Stimulated activated naive CD8-positive, alpha-beta T cell treated with anti-CD3 and anti-CD28 coated beads, Interleukin-15, amount 100 ng/mL, for 72 hours (primary cell): ENCODE measurements around the gene RGS7.
"Not testable (repeated sequence)": the region's sequence is repeated elsewhere in the genome, so short reads cannot be mapped to it uniquely, and the experiment has no call there.

Experiments used
- ATAC-seq: fragments of 150-1000 bp; cut with Tn5 transposase; 2 replicates; pipeline ENCODE4 v1.10.0; 2021; ENCODE audit warnings: mild to moderate bottlenecking, moderate library complexity
- DNase-seq, 2 donors: peaks; one replicate each; pipeline ENCODE4 v3.0.0; 2021 to 2022
- H3K27ac Mint-ChIP-seq, 2 donors: one replicate each; pipeline ENCODE4 v1.8.0; 2022; ENCODE audit warnings: mild to moderate bottlenecking in 2 of 2, mixed read lengths in 2 of 2, moderate library complexity in 2 of 2
- H3K27me3 Mint-ChIP-seq: one replicate; pipeline ENCODE4 v1.8.0; 2022; ENCODE audit warnings: mixed read lengths
- H3K4me1 Mint-ChIP-seq: one replicate; pipeline ENCODE4 v1.8.0; 2022; ENCODE audit warnings: mild to moderate bottlenecking, mixed read lengths
- H3K4me3 Mint-ChIP-seq, 2 donors: one replicate each; pipeline ENCODE4 v1.8.0; 2022; ENCODE audit warnings: mild to moderate bottlenecking in 2 of 2, mixed read lengths in 2 of 2, moderate library complexity in 1 of 2
- H3K9me3 Mint-ChIP-seq, 2 donors: one replicate each; pipeline ENCODE4 v1.8.0; 2022; ENCODE audit warnings: mixed read lengths in 2 of 2

Gene RGS7

GRCh38 chr1:241266121-241266520 is 90.9 kb downstream of the RGS7 start:
- Mint-ChIP-seq H3K27ac (no peak overlapping the region), H3K4me1 (no peaks in the 10 kb centered on the region), H3K27me3 (no peaks in the 10 kb centered on the region), H3K4me3 (no peak overlapping the region), H3K9me3 (peaks cover 0 to 14% of the 10 kb centered on the region in 2 donors)
- no peak for DNase-seq
- no peak for ATAC-seq

GRCh38 chr1:241265428-241265827 is 91.6 kb downstream of the RGS7 start:
- no peaks in the 10 kb centered on the region for H3K27me3 Mint-ChIP-seq

GRCh38 chr1:241263346-241263745 is 93.7 kb downstream of the RGS7 start:
- Mint-ChIP-seq H3K9me3 (peaks cover 4 to 8% of the 10 kb centered on the region in 2 donors), H3K27me3 (no peaks in the 10 kb centered on the region), H3K4me3 (no peak overlapping the region), H3K27ac (no peak overlapping the region), H3K4me1 (no peaks in the 10 kb centered on the region)
- DNase-seq (no peak), ATAC-seq (no peak)

More at GRCh38 chr1:241265428-241265827, 91.6 kb downstream of the RGS7 start:
- Mint-ChIP-seq H3K27ac (no peak overlapping the region), H3K9me3 (peaks cover 0 to 14% of the 10 kb centered on the region in 2 donors), H3K4me3 (no peak overlapping the region), H3K4me1 (no peaks in the 10 kb centered on the region)
- no peak for ATAC-seq
- DNase-seq = no peak

GRCh38 chr1:241253471-241253870 is 103.5 kb downstream of the RGS7 start:
- peaks cover 15 to 22% of the 10 kb centered on the region in 2 donors for H3K9me3 Mint-ChIP-seq
- no peaks in the 10 kb centered on the region for H3K27me3 Mint-ChIP-seq
- ATAC-seq (no peak), DNase-seq (no peak)
- no peaks in the 10 kb centered on the region for H3K4me1 Mint-ChIP-seq
- no peak overlapping the region for H3K4me3 Mint-ChIP-seq
- H3K27ac Mint-ChIP-seq = no peak overlapping the region

- no peak for ATAC-seq
- Mint-ChIP-seq H3K4me3 (no peak overlapping the region), H3K9me3 (peaks cover 23 to 29% of the 10 kb centered on the region in 2 donors), H3K27ac (no peak overlapping the region), H3K27me3 (no peaks in the 10 kb centered on the region), H3K4me1 (no peaks in the 10 kb centered on the region)
- no peak for DNase-seq
Observed at GRCh38 chr1:241250465-241250864, 106.5 kb downstream of the RGS7 start.

- no peaks in the 10 kb centered on the region for H3K27me3 Mint-ChIP-seq
- H3K9me3 Mint-ChIP-seq = peaks cover 0 to 8% of the 10 kb centered on the region in 2 donors
- DNase-seq (no peak), ATAC-seq (no peak)
- no peak overlapping the region for H3K4me3 Mint-ChIP-seq
- H3K27ac Mint-ChIP-seq = no peak overlapping the region
- no peaks in the 10 kb centered on the region for H3K4me1 Mint-ChIP-seq
Observed at GRCh38 chr1:241240069-241240468, 116.9 kb downstream of the RGS7 start.

GRCh38 chr1:241237873-241238272 is 119.1 kb downstream of the RGS7 start:
- Mint-ChIP-seq H3K4me3 (no peak overlapping the region), H3K27ac (no peak overlapping the region), H3K27me3 (no peaks in the 10 kb centered on the region), H3K9me3 (peaks cover 0 to 5% of the 10 kb centered on the region in 2 donors), H3K4me1 (no peaks in the 10 kb centered on the region)
- ATAC-seq = no peak
- no peak for DNase-seq

GRCh38 chr1:241235256-241235897 is 121.6 kb downstream of the RGS7 start:
- ATAC-seq = no peak
- DNase-seq = no peak
- Mint-ChIP-seq H3K27ac (no peak overlapping the region), H3K4me3 (no peak overlapping the region), H3K9me3 (peaks cover 0 to 5% of the 10 kb centered on the region in 2 donors), H3K27me3 (no peaks in the 10 kb centered on the region), H3K4me1 (no peaks in the 10 kb centered on the region)

GRCh38 chr1:241229711-241230110 is 127.3 kb downstream of the RGS7 start:
- Mint-ChIP-seq H3K4me1 (no peaks in the 10 kb centered on the region), H3K27me3 (no peaks in the 10 kb centered on the region), H3K4me3 (no peak overlapping the region), H3K9me3 (no peaks in the 10 kb centered on the region), H3K27ac (no peak overlapping the region)
- DNase-seq (no peak), ATAC-seq (no peak)

GRCh38 chr1:241229216-241229615 is 127.8 kb downstream of the RGS7 start:
- Mint-ChIP-seq H3K4me3 (no peak overlapping the region), H3K4me1 (no peaks in the 10 kb centered on the region), H3K9me3 (no peaks in the 10 kb centered on the region), H3K27me3 (no peaks in the 10 kb centered on the region), H3K27ac (no peak overlapping the region)
- ATAC-seq (no peak), DNase-seq (no peak)

- H3K27ac Mint-ChIP-seq = no peak overlapping the region
- ATAC-seq (no peak), DNase-seq (no peak)
- no peak overlapping the region for H3K4me3 Mint-ChIP-seq
- H3K9me3 Mint-ChIP-seq = peaks cover 2 to 3% of the 10 kb centered on the region in 2 donors
- H3K27me3 Mint-ChIP-seq = no peaks in the 10 kb centered on the region
- no peaks in the 10 kb centered on the region for H3K4me1 Mint-ChIP-seq
Observed at GRCh38 chr1:241228339-241228738, 128.7 kb downstream of the RGS7 start.

GRCh38 chr1:241225741-241226140 is 131.3 kb downstream of the RGS7 start:
- ATAC-seq = no peak
- H3K27me3 Mint-ChIP-seq = no peaks in the 10 kb centered on the region
- no peak overlapping the region for H3K4me3 Mint-ChIP-seq
- no peak overlapping the region for H3K27ac Mint-ChIP-seq
- no peaks in the 10 kb centered on the region for H3K4me1 Mint-ChIP-seq
- peaks cover 9 to 12% of the 10 kb centered on the region in 2 donors for H3K9me3 Mint-ChIP-seq
- DNase-seq = no peak

- H3K9me3 Mint-ChIP-seq = peaks cover 9 to 20% of the 10 kb centered on the region in 2 donors
- ATAC-seq, H3K4me1 Mint-ChIP-seq, H3K27ac Mint-ChIP-seq, H3K4me3 Mint-ChIP-seq, DNase-seq, H3K27me3 Mint-ChIP-seq: not testable (repeated sequence)
Observed at GRCh38 chr1:241224189-241224588, 132.8 kb downstream of the RGS7 start.

- H3K27me3 Mint-ChIP-seq, H3K27ac Mint-ChIP-seq, ATAC-seq, H3K4me1 Mint-ChIP-seq, DNase-seq, H3K4me3 Mint-ChIP-seq: not testable (repeated sequence)
- H3K9me3 Mint-ChIP-seq = peaks cover 9 to 23% of the 10 kb centered on the region in 2 donors
Observed at GRCh38 chr1:241222813-241223212, 134.2 kb downstream of the RGS7 start.

- ATAC-seq (no peak), DNase-seq (no peak)
- Mint-ChIP-seq H3K27me3 (no peaks in the 10 kb centered on the region), H3K4me1 (no peaks in the 10 kb centered on the region), H3K4me3 (no peak overlapping the region), H3K9me3 (peaks cover 9 to 23% of the 10 kb centered on the region in 2 donors), H3K27ac (no peak overlapping the region)
Observed at GRCh38 chr1:241221319-241221718, 135.7 kb downstream of the RGS7 start.

- H3K9me3 Mint-ChIP-seq = peaks cover 9 to 24% of the 10 kb centered on the region in 2 donors
- not testable (repeated sequence) for DNase-seq, H3K27me3 Mint-ChIP-seq, H3K27ac Mint-ChIP-seq, H3K4me3 Mint-ChIP-seq, H3K4me1 Mint-ChIP-seq, ATAC-seq
Observed at GRCh38 chr1:241220913-241221312, 136.1 kb downstream of the RGS7 start.

GRCh38 chr1:241219449-241219848 is 137.6 kb downstream of the RGS7 start:
- H3K4me3 Mint-ChIP-seq = no peak overlapping the region
- peaks cover 9 to 29% of the 10 kb centered on the region in 2 donors for H3K9me3 Mint-ChIP-seq
- H3K4me1 Mint-ChIP-seq = no peaks in the 10 kb centered on the region
- H3K27ac Mint-ChIP-seq = no peak overlapping the region
- H3K27me3 Mint-ChIP-seq = no peaks in the 10 kb centered on the region
- ATAC-seq (no peak), DNase-seq (no peak)
